A673 (cell line): ENCODE measurements around the gene OR51B2. TPM values are rescaled to one million over a fixed set of nuclear protein-coding genes. Genes with fewer than 3 reads are reported as not detected.
"Not testable (repeated sequence)": the region's sequence is repeated elsewhere in the genome, so short reads cannot be mapped to it uniquely, and the experiment has no call there.

Source experiments
- BruUV-seq: library from RNA; stranded (reverse); fragments of 400-500 nt; replicated peaks from 2 replicates; lab custom pipeline; 2021; lab: Mats Ljungman, UMichigan
- CTCF ChIA-PET: fragments of 300-600 bp; sonication (Branson Sonifier 250); formaldehyde crosslinking; loops from one replicate; lab custom pipeline; 2022; ENCODE audit warnings: antibody characterized with exemption; lab: Charles Lee
- POLR2A ChIA-PET: fragments of 300-600 bp; sonication (Branson Sonifier 250); formaldehyde crosslinking; loops from one replicate; lab custom pipeline; 2022; ENCODE audit warnings: antibody characterized with exemption; ENCODE audit not compliant: low non-redundant PET; lab: Charles Lee
- DNase-seq: peaks from one replicate; pipeline ENCODE4 v3.0.0-alpha.2; 2015; ENCODE audit warnings: low spot score
- H3K27ac ChIP-seq: fragments of 200-600 bp; sonication (generic); 2 replicates; pipeline ENCODE4 v1.5.1; 2016; ENCODE audit warnings: mixed run types, low read depth, mild to moderate bottlenecking, mixed read lengths, antibody characterized with exemption, low read length; ENCODE audit not compliant: poor library complexity, severe bottlenecking
- H3K27me3 ChIP-seq: fragments of 200-600 bp; sonication (generic); replicated peaks from 2 replicates; pipeline ENCODE4 v1.6.1; 2017; ENCODE audit warnings: mixed run types, low read depth, mild to moderate bottlenecking, mixed read lengths, antibody characterized with exemption, low read length; ENCODE audit not compliant: insufficient read depth, poor library complexity
- H3K36me3 ChIP-seq: fragments of 200-600 bp; sonication (generic); 2 replicates; pipeline ENCODE4 v1.6.1; 2016; ENCODE audit warnings: mixed run types, mild to moderate bottlenecking, mixed read lengths, antibody characterized with exemption, low read length; ENCODE audit not compliant: insufficient read depth, poor library complexity, severe bottlenecking
- H3K4me1 ChIP-seq: fragments of 200-600 bp; sonication (generic); 2 replicates; pipeline ENCODE4 v1.6.1; 2017; ENCODE audit warnings: mixed run types, mild to moderate bottlenecking, mixed read lengths, antibody characterized with exemption, low read length; ENCODE audit not compliant: insufficient read depth, poor library complexity, severe bottlenecking
- H3K4me3 ChIP-seq: fragments of 200-600 bp; sonication (generic); 2 replicates; pipeline ENCODE4 v1.5.1; 2016; ENCODE audit warnings: low read depth, mixed run types, mild to moderate bottlenecking, mixed read lengths, low read length; ENCODE audit not compliant: poor library complexity, severe bottlenecking
- H3K9me3 ChIP-seq: fragments of 200-600 bp; sonication (generic); 2 replicates; pipeline ENCODE4 v1.6.1; 2016; ENCODE audit warnings: mixed run types, low read depth, mild to moderate bottlenecking, mixed read lengths, antibody characterized with exemption, low read length; ENCODE audit not compliant: poor library complexity, severe bottlenecking
- CTCF ChIP-seq: fragments of 300-800, 200-600 bp; sonication (generic); conservative IDR thresholded peaks from 2 replicates; pipeline ENCODE4 v1.5.1; 2017; ENCODE audit warnings: low read depth, mild to moderate bottlenecking, antibody characterized with exemption, low read length, moderate library complexity, mixed read lengths
- EZH2 ChIP-seq: fragments of 200-600 bp; sonication (generic); IDR thresholded peaks from 2 replicates; pipeline ENCODE4 v1.6.1; 2017; ENCODE audit warnings: borderline replicate concordance, low read depth, mild to moderate bottlenecking, mixed read lengths, antibody characterized with exemption, low read length; ENCODE audit not compliant: poor library complexity, severe bottlenecking
- intact Hi-C: fragments of 100-400 bp; cut with micrococcal nuclease; formaldehyde crosslinking; loops from one replicate; pipeline ENCODE4 v1.10.0; 2022; ENCODE audit not compliant: unreplicated experiment
- total RNA-seq: library from RNA; stranded (reverse); gene quantifications from 2 replicates; pipeline ENCODE4 v1.2.3, GENCODE V29; 2021

The OR51B2 gene
- total RNA-seq, 1 experiment from 2014 or later, result not detected

- CTCF ChIA-PET, result no interaction called here
- H3K36me3 ChIP-seq, result no peaks in the 10 kb centered on the region
- DNase-seq, result no peak
- TF ChIP-seq CTCF, result no peak
- H3K4me1 ChIP-seq, result no peaks in the 10 kb centered on the region
- H3K27me3 ChIP-seq, result no peaks in the 10 kb centered on the region
- intact Hi-C loops, result no loop called here
- H3K4me3 ChIP-seq, result no peak overlapping the region
- H3K9me3 ChIP-seq, result no peaks in the 10 kb centered on the region
- POLR2A ChIA-PET, result no interaction called here
- no TSS peak for BruUV-seq
- H3K27ac ChIP-seq, result no peak overlapping the region
These were observed 25.6 kb downstream of the OR51B2 start for GRCh38 chr11:5298451-5298850.

- Histone ChIP-seq H3K4me3 (no peak overlapping the region), H3K36me3 (no peaks in the 10 kb centered on the region), H3K27ac (no peak overlapping the region), H3K4me1 (no peaks in the 10 kb centered on the region), H3K27me3 (no peaks in the 10 kb centered on the region), H3K9me3 (no peaks in the 10 kb centered on the region)
- ChIA-PET CTCF (no interaction called here), POLR2A (no interaction called here)
- intact Hi-C loops, result no loop called here
- TF ChIP-seq EZH2, result no peak
- TF ChIP-seq CTCF, result no peak
- peak; percentile 64 for DNase-seq
- no TSS peak for BruUV-seq
These were observed 26.3 kb downstream of the OR51B2 start for GRCh38 chr11:5297721-5298323.

- H3K4me3 ChIP-seq, BruUV-seq, H3K9me3 ChIP-seq, H3K27me3 ChIP-seq, H3K4me1 ChIP-seq, H3K27ac ChIP-seq, POLR2A ChIA-PET, DNase-seq, H3K36me3 ChIP-seq, CTCF ChIA-PET: not testable (repeated sequence)
- intact Hi-C loops, result loop anchor here (5.0 kb wide), 1 partner anchor 172 kb away; no protein-coding TSS in a partner anchor
These were observed 29.6 kb downstream of the OR51B2 start for GRCh38 chr11:5294342-5294995.

- intact Hi-C loops, result loop anchor here (5.0 kb wide), 1 partner anchor 171 kb away; no protein-coding TSS in a partner anchor
- no peak overlapping the region for H3K4me3 ChIP-seq
- H3K27me3 ChIP-seq, result no peaks in the 10 kb centered on the region
- no peaks in the 10 kb centered on the region for H3K9me3 ChIP-seq
- DNase-seq, result no peak
- POLR2A ChIA-PET, result no interaction called here
- BruUV-seq, result no TSS peak
- CTCF ChIA-PET, result no interaction called here
- H3K4me1 ChIP-seq, result no peaks in the 10 kb centered on the region
- H3K27ac ChIP-seq, result no peak overlapping the region
- no peak for TF ChIP-seq CTCF
- no peak for TF ChIP-seq EZH2
- H3K36me3 ChIP-seq, result no peaks in the 10 kb centered on the region
These were observed 31.1 kb downstream of the OR51B2 start for GRCh38 chr11:5293028-5293427.
